Thyroid gland (tissue), 4 donors: ENCODE data around the gene ADARB2. TPM values are rescaled to one million over a fixed set of nuclear protein-coding genes. Genes with fewer than 3 reads are reported as not detected.

Source experiments
- DNase-seq, 2 donors: peaks; one replicate each; pipeline ENCODE4 v3.0.0-alpha.2; 2019
- H3K27ac ChIP-seq, 3 donors: fragments of 200-600 bp; sonication (generic); 1 replicate in 2 of 3; 2 replicates in 1 of 3; pipeline ENCODE4 v1.5.1; 2016 to 2019; ENCODE audit warnings: mild to moderate bottlenecking in 1 of 3, moderate library complexity in 1 of 3
- H3K27me3 ChIP-seq: fragments of 200-600 bp; sonication (generic); one replicate; pipeline ENCODE4 v1.5.1; 2019
- H3K36me3 ChIP-seq, 2 donors: fragments of 200-600 bp; sonication (generic); one replicate each; pipeline ENCODE4 v1.5.1; 2016 to 2019
- H3K4me1 ChIP-seq, 2 donors: fragments of 200-600 bp; sonication (generic); one replicate each; pipeline ENCODE4 v1.5.1; 2017 to 2019
- H3K4me3 ChIP-seq, 3 donors: fragments of 200-600 bp; sonication (generic); replicated peaks in 1 of 3; 1 replicate in 2 of 3; 2 replicates in 1 of 3; pipeline ENCODE4 v1.5.1; 2016; ENCODE audit warnings: mild to moderate bottlenecking in 1 of 3
- H3K9me3 ChIP-seq: fragments of 200-600 bp; sonication (generic); one replicate; pipeline ENCODE4 v1.5.1; 2017
- CTCF ChIP-seq, 6 experiments: fragments of 200-600 bp in 3 of 6; fragments of 450-650 bp in 3 of 6; sonication (generic) in 3 of 6; IDR thresholded peaks; one replicate each; pipeline ENCODE4 v1.5.1; 2016 to 2019; ENCODE audit warnings: antibody characterized with exemption in 6 of 6, mild to moderate bottlenecking in 2 of 6, inconsistent platforms in 1 of 6, moderate library complexity in 1 of 6
- POLR2A ChIP-seq, 2 donors: fragments of 450-650 bp; IDR thresholded peaks; one replicate each; pipeline ENCODE4 v1.6.1; 2017; ENCODE audit warnings: antibody characterized with exemption in 2 of 2, mild to moderate bottlenecking in 2 of 2, moderate library complexity in 1 of 2
- WGBS, 2 donors: methylation state at CpG; one replicate each; pipeline ENCODE4 v1.1.5; 2017; 5-methylcytosine and 5-hydroxymethylcytosine counted together
- intact Hi-C: fragments of 100-400 bp; cut with DNase I; formaldehyde crosslinking; loops from one replicate; pipeline ENCODE4 v1.15.1; 2023
- total RNA-seq, 4 donors: library from RNA; depleted of rRNA; stranded (reverse); fragments of >200 nt; gene quantifications; one replicate each; pipeline ENCODE4 v1.2.3, GENCODE V29; 2016

ADARB2 gene
- total RNA-seq, 4 donors from 2014 or later, result 0.08 to 0.15 TPM; not detected in 2

- H3K4me1 ChIP-seq, result no peaks in the 10 kb centered on the region
- H3K27me3 ChIP-seq, result no peaks in the 10 kb centered on the region
- H3K36me3 ChIP-seq, result no peaks in the 10 kb centered on the region
- no peak overlapping the region for H3K4me3 ChIP-seq
- H3K9me3 ChIP-seq, result no peaks in the 10 kb centered on the region
- no peak overlapping the region for H3K27ac ChIP-seq
- no peak for DNase-seq
- WGBS, 2 donors, result 95 to 97% methylated on average over 9 of the region's 9 CpGs
- TF ChIP-seq POLR2A (IDR thresholded peaks at IDR 0.05) (no peak), CTCF (IDR thresholded peaks at IDR 0.05) (no peak)
- intact Hi-C loops, result no loop called here
Observed at GRCh38 chr10:1684991-1685390, 52.3 kb downstream of the ADARB2 start.

- Histone ChIP-seq H3K4me1 (no peaks in the 10 kb centered on the region), H3K27me3 (no peaks in the 10 kb centered on the region), H3K36me3 (no peaks in the 10 kb centered on the region), H3K4me3 (no peak overlapping the region), H3K27ac (no peak overlapping the region), H3K9me3 (no peaks in the 10 kb centered on the region)
- intact Hi-C loops, result no loop called here
- DNase-seq, result no peak
- WGBS, 2 donors, result 74 to 76% methylated on average over 12 of the region's 12 CpGs
- TF ChIP-seq POLR2A (IDR thresholded peaks at IDR 0.05) (no peak), CTCF (IDR thresholded peaks at IDR 0.05) (no peak)
Observed at GRCh38 chr10:1683649-1684048, 53.7 kb downstream of the ADARB2 start.

- Histone ChIP-seq H3K36me3 (no peaks in the 10 kb centered on the region), H3K27me3 (no peaks in the 10 kb centered on the region), H3K4me1 (no peaks in the 10 kb centered on the region), H3K4me3 (no peak overlapping the region), H3K27ac (no peak overlapping the region), H3K9me3 (no peaks in the 10 kb centered on the region)
- TF ChIP-seq POLR2A (IDR thresholded peaks at IDR 0.05) (no peak), CTCF (IDR thresholded peaks at IDR 0.05) (no peak)
- intact Hi-C loops, result no loop called here
- DNase-seq, result no peak
- WGBS, 2 donors, result 57 to 61% methylated on average over 13 of the region's 13 CpGs
Observed at GRCh38 chr10:1679821-1680650, 57.3 kb downstream of the ADARB2 start.

GRCh38 chr10:1678084-1678483 is 59.2 kb downstream of the ADARB2 start:
- no peaks in the 10 kb centered on the region for H3K4me1 ChIP-seq
- no peaks in the 10 kb centered on the region for H3K36me3 ChIP-seq
- TF ChIP-seq CTCF (IDR thresholded peaks at IDR 0.05), result no peak
- TF ChIP-seq POLR2A (IDR thresholded peaks at IDR 0.05), result no peak

DNA sequence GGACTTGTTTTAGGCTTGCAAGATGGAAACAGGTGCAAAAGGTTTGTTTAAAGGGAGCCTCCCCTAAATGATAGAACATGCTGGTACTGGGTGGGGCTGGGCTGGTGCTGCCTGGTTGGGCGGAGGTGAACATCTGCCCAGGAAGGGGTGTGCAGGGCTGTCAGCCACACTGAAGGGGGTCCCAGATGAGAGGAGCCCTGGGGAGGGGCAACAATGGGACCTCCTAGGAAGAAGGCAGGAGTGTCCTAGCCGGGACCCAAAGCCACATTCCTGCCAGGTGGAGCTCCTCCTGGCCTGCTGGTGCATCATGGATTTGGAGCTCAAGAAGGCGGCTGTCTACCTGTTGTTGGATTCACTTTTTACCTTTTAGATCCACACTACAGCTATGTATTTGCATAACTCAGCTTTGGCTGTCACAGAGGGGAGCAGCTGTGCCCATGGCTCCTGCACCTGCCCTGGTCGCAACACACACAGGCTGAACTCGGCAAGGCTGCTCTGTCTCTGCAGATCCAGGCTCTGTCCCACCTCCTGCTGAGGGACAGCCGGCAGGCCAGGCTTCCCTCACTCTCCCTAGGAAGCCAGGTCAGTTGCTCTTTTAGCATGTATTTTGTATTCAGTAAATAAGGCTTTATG is 59.9 kb downstream of the ADARB2 start:
- intact Hi-C loops, result no loop called here
- Histone ChIP-seq H3K36me3 (no peaks in the 10 kb centered on the region), H3K27me3 (no peaks in the 10 kb centered on the region), H3K27ac (no peak overlapping the region), H3K4me1 (no peaks in the 10 kb centered on the region), H3K4me3 (no peak overlapping the region), H3K9me3 (no peaks in the 10 kb centered on the region)
- DNase-seq, result no peak
- TF ChIP-seq POLR2A (IDR thresholded peaks at IDR 0.05) (no peak), CTCF (IDR thresholded peaks at IDR 0.05) (no peak)
- WGBS, 2 donors, result 66 to 69% methylated on average over 5 to 6 of the region's 6 CpGs

More at GRCh38 chr10:1678084-1678483, 59.2 kb downstream of the ADARB2 start:
- Histone ChIP-seq H3K27me3 (no peaks in the 10 kb centered on the region), H3K9me3 (no peaks in the 10 kb centered on the region), H3K27ac (no peak overlapping the region), H3K4me3 (no peak overlapping the region)
- no peak for DNase-seq
- WGBS, 2 donors, result 84 to 93% methylated on average over 12 to 14 of the region's 15 CpGs
- intact Hi-C loops, result no loop called here
